ENCODE measurements around the gene ACSS3. TPM values are rescaled to one million over a fixed set of nuclear protein-coding genes. Genes with fewer than 3 reads are reported as not detected.

ACSS3 gene
- total RNA-seq, 1 experiment from 2014 or later, result 19.3 TPM

DNA sequence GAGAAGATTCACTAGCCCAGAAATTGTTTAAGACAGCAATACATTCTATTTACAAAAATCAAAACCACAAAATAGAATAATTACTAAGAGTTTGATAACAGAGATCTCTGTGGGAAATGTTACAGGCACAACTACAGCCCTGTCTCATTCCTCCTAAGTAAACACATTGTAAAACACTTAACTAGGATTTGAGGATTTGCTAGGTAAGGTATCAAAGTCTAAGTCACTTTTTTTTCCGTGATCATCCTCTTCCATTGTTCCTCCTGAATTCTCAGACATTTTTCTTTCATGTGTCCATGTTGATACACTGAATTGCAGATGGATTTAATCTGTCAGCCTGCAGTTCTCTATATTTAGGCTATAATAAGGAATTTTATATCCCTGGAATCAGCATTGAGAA, 127.5 kb downstream of the ACSS3 start:
- Histone ChIP-seq H4K91ac (ENCODE audit: insufficient read length, low read depth, low read length) (no peak overlapping the region), H3K4ac (ENCODE audit: low read depth, low read length) (no peak overlapping the region), H3K23ac (ENCODE audit: insufficient read length, low read depth, low read length) (no peak overlapping the region), H2BK5ac (ENCODE audit: insufficient read length, low read length) (no peak overlapping the region), H2BK15ac (ENCODE audit: low read depth, low read length) (no peak overlapping the region), H3K4me2 (ENCODE audit: insufficient read depth, insufficient read length, low read length) (no peak overlapping the region), H2AK5ac (ENCODE audit: insufficient read length, low read length) (no peak overlapping the region), H4K5ac (ENCODE audit: insufficient read length, low read depth, low read length) (no peak overlapping the region), H3K4me1 (ENCODE audit: insufficient read depth, low read length) (peaks cover 11% of the 10 kb centered on the region; the same call in 1 of the 2 replicates), H3K27me3 (ENCODE audit: insufficient read depth, low read length) (no peaks in the 10 kb centered on the region), H3K79me1 (ENCODE audit: insufficient read depth, low read depth, low read length, poor library complexity, severe bottlenecking) (no peaks in the 10 kb centered on the region), H3K79me2 (ENCODE audit: insufficient read depth, low read length) (no peaks in the 10 kb centered on the region), H3T11ph (ENCODE audit: low read length) (no peak overlapping the region), H3K9me3 (ENCODE audit: control insufficient read depth, low read depth, low read length) (no peaks in the 10 kb centered on the region), H3K18ac (ENCODE audit: insufficient read length, low read depth, low read length) (no peak overlapping the region), H3K27ac (ENCODE audit: insufficient read length, low read depth, low read length) (no peak overlapping the region), H3K9ac (ENCODE audit: extremely low read depth, insufficient read length, low read length) (no peak overlapping the region), H3K56ac (ENCODE audit: insufficient read length, low read depth, low read length) (no peak overlapping the region), H4K8ac (replicated peaks; ENCODE audit: insufficient read length, low read depth, low read length) (no peak overlapping the region), H2BK20ac (ENCODE audit: low read depth, low read length, poor library complexity, severe bottlenecking) (no peak overlapping the region), H2BK120ac (ENCODE audit: low read depth, low read length, poor library complexity, severe bottlenecking) (no peak overlapping the region), H2BK12ac (ENCODE audit: insufficient read length, low read depth, low read length) (no peak overlapping the region), H3K14ac (ENCODE audit: insufficient read depth, low read length) (no peak overlapping the region), H4K20me1 (ENCODE audit: control insufficient read depth, insufficient read depth, insufficient read length) (no peaks in the 10 kb centered on the region), H2AFZ (ENCODE audit: low read length) (no peak overlapping the region), H3K23me2 (ENCODE audit: insufficient read length, low read depth, low read length, poor library complexity, severe bottlenecking) (no peaks in the 10 kb centered on the region)
- DNase-seq, result no peak
- H3K4me1 Mint-ChIP-seq, result peaks cover 56% of the 10 kb centered on the region in 2 experiments
- H3K27ac Mint-ChIP-seq, result peak overlapping the region in 1 of 3 experiments; percentile 87; a peak in 2 of 7 replicates
- peaks cover 0 to 1% (median 0%) of the 10 kb centered on the region in 3 experiments; a peak in 2 of 7 replicates for H3K36me3 Mint-ChIP-seq (ENCODE audit: insufficient read depth in 1 of 3, low read depth in 3 of 3)
- no peak overlapping the region for H3K4me3 Mint-ChIP-seq
- H3K9me3 Mint-ChIP-seq, result no peaks in the 10 kb centered on the region
- whole genome bisulfite sequencing (ENCODE audit: extremely low coverage, insufficient read length, low lambda C conversion rate), result no CpG with 5 or more reads among the region's 1 CpG
- no peaks in the 10 kb centered on the region for H3K27me3 Mint-ChIP-seq (ENCODE audit: low read depth)
- TF ChIP-seq, protein P1, sequence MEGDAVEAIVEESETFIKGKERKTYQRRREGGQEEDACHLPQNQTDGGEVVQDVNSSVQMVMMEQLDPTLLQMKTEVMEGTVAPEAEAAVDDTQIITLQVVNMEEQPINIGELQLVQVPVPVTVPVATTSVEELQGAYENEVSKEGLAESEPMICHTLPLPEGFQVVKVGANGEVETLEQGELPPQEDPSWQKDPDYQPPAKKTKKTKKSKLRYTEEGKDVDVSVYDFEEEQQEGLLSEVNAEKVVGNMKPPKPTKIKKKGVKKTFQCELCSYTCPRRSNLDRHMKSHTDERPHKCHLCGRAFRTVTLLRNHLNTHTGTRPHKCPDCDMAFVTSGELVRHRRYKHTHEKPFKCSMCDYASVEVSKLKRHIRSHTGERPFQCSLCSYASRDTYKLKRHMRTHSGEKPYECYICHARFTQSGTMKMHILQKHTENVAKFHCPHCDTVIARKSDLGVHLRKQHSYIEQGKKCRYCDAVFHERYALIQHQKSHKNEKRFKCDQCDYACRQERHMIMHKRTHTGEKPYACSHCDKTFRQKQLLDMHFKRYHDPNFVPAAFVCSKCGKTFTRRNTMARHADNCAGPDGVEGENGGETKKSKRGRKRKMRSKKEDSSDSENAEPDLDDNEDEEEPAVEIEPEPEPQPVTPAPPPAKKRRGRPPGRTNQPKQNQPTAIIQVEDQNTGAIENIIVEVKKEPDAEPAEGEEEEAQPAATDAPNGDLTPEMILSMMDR (conservative IDR thresholded peaks at IDR 0.05), result no peak

All from H9 (cell line).